HUDEP-2 (cell line): ENCODE data around the gene PTBP1.
"Not testable (repeated sequence)": the region's sequence is repeated elsewhere in the genome, so short reads cannot be mapped to it uniquely, and the experiment has no call there.

Experiments used
- DNase-seq, 76 experiments: peaks; one replicate each; lab custom pipeline; 2025; ENCODE audit not compliant: unreplicated experiment in 76 of 76; lab: John Stamatoyannopoulos, UW

Gene PTBP1

DNA sequence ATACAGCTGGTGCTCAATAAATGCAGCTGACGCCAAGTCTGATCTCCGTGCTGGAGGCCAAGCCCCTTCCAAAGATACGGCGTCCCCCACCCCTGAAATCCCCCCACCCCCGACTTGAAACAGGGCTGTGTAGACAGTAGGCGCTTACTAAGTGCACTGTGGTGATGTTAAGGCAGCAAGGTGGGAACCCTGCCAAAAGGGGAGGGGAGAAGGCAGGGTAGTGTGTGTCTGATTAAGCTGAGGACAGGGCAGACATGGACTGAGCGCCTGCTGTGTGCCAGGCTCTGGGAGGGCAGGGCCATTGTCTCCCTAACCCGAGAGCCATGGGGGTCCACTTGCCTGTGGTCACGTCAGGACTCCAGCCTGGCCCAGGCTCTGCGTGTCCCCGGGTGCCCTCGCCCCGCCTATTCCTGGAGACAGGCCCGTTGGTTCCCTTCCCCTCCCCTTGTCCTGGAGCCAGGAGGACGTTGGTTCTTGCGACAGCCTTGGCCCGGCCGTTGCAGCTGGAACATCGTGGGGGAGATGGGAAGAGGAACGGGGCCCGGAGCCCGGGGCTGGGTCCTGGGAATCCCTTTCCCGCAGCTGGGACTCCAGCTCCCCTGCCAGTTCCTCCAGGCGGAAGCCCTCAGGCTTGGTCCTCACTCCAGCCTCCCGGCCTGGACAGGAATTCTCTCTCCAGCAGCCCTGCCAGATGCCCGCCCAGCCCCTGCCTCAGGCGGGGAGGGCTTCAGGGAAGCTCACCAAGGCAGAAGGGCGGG is 53.1 kb downstream of the PTBP1 start:
- DNase-seq, result peak in 55 of 76 experiments; percentile 13 to 82 (median 56)

DNA sequence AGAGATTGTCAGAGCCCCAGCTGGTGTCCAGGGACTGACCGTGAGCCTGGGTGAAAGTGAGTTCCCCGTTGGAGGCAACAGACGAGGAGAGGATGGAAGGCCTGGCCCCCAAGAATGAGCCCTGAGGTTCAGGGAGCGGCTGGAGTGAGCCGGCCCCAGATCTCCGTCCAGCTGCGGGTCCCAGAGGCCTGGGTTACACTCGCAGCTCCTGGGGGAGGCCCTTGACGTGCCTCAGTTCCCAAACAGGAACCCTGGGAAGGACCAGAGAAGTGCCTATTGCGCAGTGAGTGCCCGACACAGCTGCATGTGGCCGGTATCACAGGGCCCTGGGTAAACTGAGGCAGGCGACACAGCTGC is 53.7 kb downstream of the PTBP1 start:
- DNase-seq, result no peak

DNA sequence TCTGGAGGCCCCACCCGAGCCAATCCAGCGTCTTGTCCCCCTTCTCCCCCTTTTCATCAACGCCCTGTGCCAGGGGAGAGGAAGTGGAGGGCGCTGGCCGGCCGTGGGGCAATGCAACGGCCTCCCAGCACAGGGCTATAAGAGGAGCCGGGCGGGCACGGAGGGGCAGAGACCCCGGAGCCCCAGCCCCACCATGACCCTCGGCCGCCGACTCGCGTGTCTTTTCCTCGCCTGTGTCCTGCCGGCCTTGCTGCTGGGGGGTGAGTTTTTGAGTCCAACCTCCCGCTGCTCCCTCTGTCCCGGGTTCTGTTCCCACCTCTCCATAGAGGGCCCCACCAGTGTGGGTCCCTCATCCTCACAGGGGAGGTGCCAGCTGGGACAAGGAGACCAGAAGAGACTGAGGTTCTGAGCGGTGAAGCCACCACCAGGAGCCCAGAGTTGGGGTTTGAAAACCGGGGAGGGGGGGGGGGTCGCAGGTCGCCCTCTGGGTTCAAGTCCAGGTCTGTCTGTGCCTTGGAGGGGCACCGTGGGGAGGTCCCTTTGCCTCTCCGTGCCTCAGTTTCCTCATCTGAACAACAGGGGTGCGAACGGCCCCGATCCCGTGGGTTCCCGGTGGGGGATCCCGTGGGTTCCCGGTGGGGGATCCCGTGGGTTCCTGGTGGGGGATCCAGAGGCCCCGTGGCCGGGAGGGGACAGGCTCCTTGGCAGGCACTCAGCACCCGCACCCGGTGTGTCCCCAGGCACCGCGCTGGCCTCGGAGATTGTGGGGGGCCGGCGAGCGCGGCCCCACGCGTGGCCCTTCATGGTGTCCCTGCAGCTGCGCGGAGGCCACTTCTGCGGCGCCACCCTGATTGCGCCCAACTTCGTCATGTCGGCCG is 55.1 kb downstream of the PTBP1 start, which contains the start of gene ELANE:
Gene ELANE (plus strand): TSS at position 168 of the 878 bp plus-strand sequence. CDS start 26 bp downstream, at position 194.
- no peak for DNase-seq

DNA sequence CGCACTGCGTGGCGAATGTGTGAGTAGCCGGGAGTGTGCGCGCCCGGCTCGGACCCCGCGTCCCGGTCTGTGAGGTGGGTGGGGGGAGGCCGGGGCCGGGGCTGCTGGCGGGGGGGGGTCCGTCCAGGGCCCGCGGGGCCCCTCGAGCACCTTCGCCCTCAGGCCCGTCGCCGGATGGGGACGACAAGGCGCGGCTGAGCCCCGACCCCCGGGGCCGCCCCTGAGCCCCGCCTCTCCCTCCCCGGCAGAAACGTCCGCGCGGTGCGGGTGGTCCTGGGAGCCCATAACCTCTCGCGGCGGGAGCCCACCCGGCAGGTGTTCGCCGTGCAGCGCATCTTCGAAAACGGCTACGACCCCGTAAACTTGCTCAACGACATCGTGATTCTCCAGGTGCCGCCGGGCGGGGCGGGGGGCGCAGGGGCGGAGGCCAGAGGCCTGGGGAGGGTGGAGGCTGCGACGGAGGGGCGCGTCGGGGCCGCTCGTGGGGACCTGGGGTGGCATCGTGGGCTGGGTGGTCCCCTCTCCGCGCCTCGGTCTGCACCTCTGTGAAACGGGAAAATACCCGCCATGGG is 55.8 kb downstream of the PTBP1 start:
- DNase-seq, result no peak

DNA sequence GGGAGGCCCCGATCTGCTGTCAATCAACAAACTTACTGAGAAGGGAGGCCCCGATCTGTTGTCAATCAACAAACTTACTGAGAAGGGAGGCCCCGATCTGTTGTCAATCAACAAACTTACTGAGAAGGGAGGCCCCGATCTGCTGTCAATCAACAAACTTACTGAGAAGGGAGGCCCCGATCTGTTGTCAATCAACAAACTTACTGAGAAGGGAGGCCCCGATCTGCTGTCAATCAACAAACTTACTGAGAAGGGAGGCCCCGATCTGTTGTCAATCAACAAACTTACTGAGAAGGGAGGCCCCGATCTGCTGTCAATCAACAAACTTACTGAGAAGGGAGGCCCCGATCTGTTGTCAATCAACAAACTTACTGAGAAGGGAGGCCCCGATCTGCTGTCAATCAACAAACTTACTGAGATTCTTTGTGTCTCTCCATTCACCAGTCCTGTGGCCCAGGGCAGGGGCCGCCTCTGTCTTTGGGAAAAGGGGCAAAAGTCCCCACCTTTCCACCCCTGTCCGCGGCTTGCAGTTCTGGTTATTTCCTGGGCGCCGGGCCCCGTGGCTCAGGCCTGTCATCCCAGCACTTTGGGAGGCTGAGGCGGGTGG is 56.5 kb downstream of the PTBP1 start:
- not testable (repeated sequence) for DNase-seq

DNA sequence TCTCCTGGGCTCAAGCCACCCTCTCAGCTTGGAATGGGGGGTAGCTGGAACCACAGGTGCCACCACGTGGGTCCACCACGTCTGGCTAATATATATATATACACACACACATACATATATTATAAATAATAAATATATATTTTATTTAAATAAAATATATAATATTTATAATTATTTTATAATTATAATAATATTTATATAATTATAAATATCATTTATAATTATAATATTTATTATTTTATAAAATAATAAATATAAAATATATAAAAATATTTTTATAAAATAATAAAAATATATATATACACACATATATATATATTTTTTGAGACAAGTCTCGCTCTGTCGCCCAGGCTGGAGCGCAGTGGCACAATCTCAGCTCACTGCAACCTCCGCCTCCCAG is 57.3 kb downstream of the PTBP1 start:
- DNase-seq, result no peak

DNA sequence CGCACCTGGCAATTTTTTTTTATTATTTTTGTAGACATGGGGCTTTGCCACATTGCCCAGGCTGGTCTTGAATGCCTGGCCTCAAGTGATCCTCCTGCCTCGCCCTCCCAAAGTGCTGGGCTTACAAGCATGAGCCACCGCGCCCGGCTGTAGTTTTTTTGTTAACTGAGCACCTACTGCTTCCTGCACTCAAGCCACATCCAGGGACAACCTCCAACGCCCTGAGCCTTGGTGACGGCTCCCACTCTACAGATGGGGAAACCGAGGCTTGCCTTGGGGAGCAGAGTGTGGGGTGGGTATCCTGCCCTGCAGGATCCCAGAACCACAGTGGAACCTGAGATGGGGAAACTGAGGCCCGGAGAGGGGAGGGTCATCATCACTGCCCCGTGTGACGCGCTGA is 57.9 kb downstream of the PTBP1 start:
- no peak for DNase-seq

DNA sequence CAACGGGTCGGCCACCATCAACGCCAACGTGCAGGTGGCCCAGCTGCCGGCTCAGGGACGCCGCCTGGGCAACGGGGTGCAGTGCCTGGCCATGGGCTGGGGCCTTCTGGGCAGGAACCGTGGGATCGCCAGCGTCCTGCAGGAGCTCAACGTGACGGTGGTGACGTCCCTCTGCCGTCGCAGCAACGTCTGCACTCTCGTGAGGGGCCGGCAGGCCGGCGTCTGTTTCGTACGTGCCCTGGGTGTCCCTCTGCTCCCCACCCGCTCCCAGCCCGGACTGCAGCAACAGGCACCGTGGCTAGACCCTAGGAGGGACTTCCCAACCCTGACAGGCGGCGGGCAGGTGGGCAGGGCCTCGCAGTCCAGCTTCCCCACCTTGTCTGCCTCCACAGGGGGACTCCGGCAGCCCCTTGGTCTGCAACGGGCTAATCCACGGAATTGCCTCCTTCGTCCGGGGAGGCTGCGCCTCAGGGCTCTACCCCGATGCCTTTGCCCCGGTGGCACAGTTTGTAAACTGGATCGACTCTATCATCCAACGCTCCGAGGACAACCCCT is 58.4 kb downstream of the PTBP1 start:
- no peak for DNase-seq

DNA sequence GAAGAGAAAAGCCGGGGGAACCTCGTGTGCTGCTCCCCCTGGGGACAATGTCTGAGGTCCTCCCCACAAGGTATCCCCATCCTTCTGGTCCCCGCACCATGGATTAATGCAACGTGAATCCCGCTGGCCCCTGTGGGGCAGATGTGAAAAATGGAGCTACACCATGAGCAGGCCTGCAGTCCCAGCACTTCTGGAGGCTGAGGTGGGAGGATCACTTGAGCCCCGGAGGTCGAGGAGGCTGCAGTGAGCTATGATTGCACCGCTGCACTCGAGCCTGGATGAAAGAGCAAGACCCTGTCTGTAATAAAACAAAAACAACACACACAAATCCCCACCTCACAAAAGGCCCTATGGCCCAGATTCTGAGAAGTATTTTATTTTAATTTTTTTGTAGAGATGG is 61.0 kb downstream of the PTBP1 start:
- DNase-seq, result no peak

DNA sequence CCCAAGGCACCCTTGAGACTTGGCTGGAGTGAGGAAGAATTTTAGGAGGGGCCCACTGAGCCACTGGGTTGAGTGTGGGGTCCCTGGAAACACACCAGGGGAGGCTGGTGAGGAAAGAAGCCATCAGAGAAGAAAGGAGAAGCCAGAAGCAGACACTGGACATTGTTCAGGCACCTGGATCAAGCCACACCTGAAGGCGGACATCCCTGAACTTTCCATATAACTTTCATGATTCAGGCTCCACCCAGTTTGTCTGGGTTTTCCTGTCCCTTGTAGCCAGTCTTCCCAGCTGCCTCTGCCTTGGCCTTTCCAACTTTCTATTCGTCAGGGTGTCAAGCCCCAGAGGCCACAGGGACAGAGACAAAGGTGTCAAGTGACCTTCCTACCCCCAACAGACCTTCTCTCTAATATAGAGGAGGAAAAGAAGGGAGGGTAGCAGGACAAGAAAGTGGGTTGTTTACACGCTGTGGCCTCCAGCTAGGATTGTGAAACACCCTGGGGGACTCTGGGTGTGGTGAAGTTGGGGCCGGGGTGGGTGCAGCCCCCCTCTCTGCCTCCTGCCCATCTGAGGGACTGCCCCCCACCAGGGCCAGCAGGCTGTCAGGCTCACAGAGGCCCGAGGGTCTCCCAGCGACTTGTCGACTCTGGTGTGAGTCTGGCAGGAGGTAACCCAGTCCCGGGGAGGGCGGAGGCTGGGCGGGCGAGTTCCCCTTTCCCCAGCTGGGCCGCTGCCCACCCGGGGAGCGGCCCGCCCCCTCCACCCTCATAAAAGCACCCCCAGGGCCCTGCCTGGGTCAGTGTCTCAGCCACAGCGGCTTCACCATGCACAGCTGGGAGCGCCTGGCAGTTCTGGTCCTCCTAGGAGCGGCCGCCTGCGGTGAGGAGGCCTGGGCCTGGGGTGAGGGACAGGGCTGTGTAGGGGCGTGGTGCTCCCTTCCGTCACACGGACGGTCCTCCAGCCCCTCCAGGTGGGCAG is 61.9 kb downstream of the PTBP1 start, which contains the start of gene CFD:
Gene CFD (plus strand): TSS at position 797 of the 976 bp plus-strand sequence. CDS start 26 bp downstream, at position 823.
- peak in 1 of 76 experiments; percentile 17 for DNase-seq

DNA sequence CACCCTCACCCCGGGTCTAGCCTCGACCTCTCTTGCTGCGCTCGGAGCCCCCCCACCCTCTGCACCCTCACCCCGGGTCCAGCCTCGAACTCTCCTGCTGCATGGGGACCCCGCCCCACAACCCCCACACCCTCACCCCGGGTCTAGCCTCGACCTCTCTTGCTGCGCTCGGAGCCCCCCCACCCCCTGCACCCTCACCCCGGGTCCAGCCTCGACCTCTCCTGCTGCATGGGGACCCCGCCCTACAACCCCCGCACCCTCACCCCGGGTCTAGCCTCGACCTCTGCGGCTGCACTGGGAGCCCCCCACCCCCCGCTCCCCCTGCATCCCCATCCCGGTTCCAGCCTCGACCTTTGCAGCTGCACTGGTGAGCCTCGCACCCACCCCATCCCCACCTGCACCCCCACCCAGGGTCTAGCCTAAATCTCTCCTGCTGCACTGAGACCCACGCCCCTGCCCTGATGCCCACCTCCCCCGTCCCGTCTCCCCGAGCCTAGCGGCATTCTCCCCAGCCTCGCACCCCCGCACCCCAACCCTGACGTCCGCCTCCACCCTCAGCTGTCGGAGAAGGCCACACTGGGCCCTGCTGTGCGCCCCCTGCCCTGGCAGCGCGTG is 64.0 kb downstream of the PTBP1 start:
- DNase-seq, result no peak
